Endothelial cell of umbilical vein (primary cell): Measurements from ENCODE around the gene KRT37. TPM values are rescaled to one million over a fixed set of nuclear protein-coding genes. Genes with fewer than 3 reads are reported as not detected.

ENCODE experiments used
- BruUV-seq: library from RNA; stranded (reverse); fragments of 400-500 nt; replicated peaks from 2 replicates; lab custom pipeline; 2021; lab: Mats Ljungman, UMichigan
- CTCF ChIA-PET: fragments of 300-600, 350-600 bp; sonication (Branson Sonifier 250); formaldehyde crosslinking; loops from one replicate; lab custom pipeline; 2021; ENCODE audit warnings: antibody characterized with exemption, inconsistent platforms; lab: Charles Lee
- POLR2A ChIA-PET: fragments of 300-600, 350-600 bp; sonication (Branson Sonifier 250); formaldehyde crosslinking; loops from one replicate; lab custom pipeline; 2021; ENCODE audit warnings: antibody characterized with exemption, inconsistent platforms; lab: Charles Lee
- DNase-seq: peaks from one replicate; pipeline ENCODE4 v3.0.0-alpha.2; 2011; ENCODE audit warnings: low read depth, low spot score
- FAIRE-seq: peaks from 2 replicates; lab custom pipeline; 2011; peaks lifted over from hg19 to GRCh38; lab: Jason Lieb, UNC
- H2AFZ ChIP-seq: 2 replicates; pipeline ENCODE4 v1.6.0; 2012; ENCODE audit warnings: low read depth, low read length, control low read depth, inconsistent platforms
- H3K27ac ChIP-seq: 2 replicates; pipeline ENCODE4 v1.5.1; 2011; ENCODE audit warnings: low read depth, mild to moderate bottlenecking, control low read depth, low read length, moderate library complexity; ENCODE audit not compliant: insufficient read depth
- H3K27me3 ChIP-seq, 2 experiments: 2 replicates each; pipeline versions ENCODE4 v1.6.0 to v1.6.1; 2011; ENCODE audit warnings: low read length in 2 of 2, mixed read lengths in 1 of 2; ENCODE audit not compliant: control insufficient read depth in 2 of 2, insufficient read depth in 2 of 2
- H3K36me3 ChIP-seq, 2 experiments: 2 replicates in 1 of 2; 3 replicates in 1 of 2; pipeline ENCODE4 v1.5.1; 2011; ENCODE audit warnings: low read length in 2 of 2, mild to moderate bottlenecking in 1 of 2, moderate library complexity in 1 of 2; ENCODE audit not compliant: control insufficient read depth in 2 of 2, insufficient read depth in 2 of 2; ENCODE audit errors: extremely low read depth in 1 of 2
- H3K4me1 ChIP-seq: 3 replicates; pipeline ENCODE4 v1.5.1; 2011; ENCODE audit warnings: mild to moderate bottlenecking, low read length; ENCODE audit not compliant: control insufficient read depth, insufficient read depth; ENCODE audit errors: extremely low read depth
- H3K4me2 ChIP-seq: 2 replicates; pipeline ENCODE4 v1.6.1; 2011; ENCODE audit warnings: low read length, control low read depth, mixed read lengths; ENCODE audit not compliant: insufficient read depth
- H3K4me3 ChIP-seq, 3 experiments: fragments of 200-600 bp in 1 of 3; sonication (generic), shearing (Covaris generic) in 1 of 3; replicated peaks in 1 of 3; 2 replicates each; pipeline ENCODE4 v1.5.1; 2011 to 2016; ENCODE audit warnings: control low read depth in 3 of 3, low read length in 3 of 3, mild to moderate bottlenecking in 2 of 3, inconsistent platforms in 1 of 3, low read depth in 1 of 3, moderate library complexity in 1 of 3; ENCODE audit not compliant: insufficient read depth in 1 of 3
- H3K79me2 ChIP-seq: 2 replicates; pipeline ENCODE4 v1.6.0; 2012; ENCODE audit warnings: low read length, inconsistent platforms; ENCODE audit not compliant: control insufficient read depth, insufficient read depth
- H3K9ac ChIP-seq: replicated peaks from 2 replicates; pipeline ENCODE3; 2011; ENCODE audit warnings: low read length, control low read depth; ENCODE audit not compliant: insufficient read depth; ENCODE audit errors: extremely low read depth
- H3K9me1 ChIP-seq: replicated peaks from 3 replicates; pipeline ENCODE4 v1.6.0; 2011; ENCODE audit warnings: mild to moderate bottlenecking, low read length; ENCODE audit not compliant: control insufficient read depth, insufficient read depth; ENCODE audit errors: extremely low read depth
- H3K9me3 ChIP-seq: replicated peaks from 2 replicates; pipeline ENCODE4 v1.5.1; 2012; ENCODE audit warnings: low read length, inconsistent platforms; ENCODE audit not compliant: control insufficient read depth, insufficient read depth
- H4K20me1 ChIP-seq: replicated peaks from 2 replicates; pipeline ENCODE3; 2011; ENCODE audit warnings: mild to moderate bottlenecking, low read length; ENCODE audit not compliant: control insufficient read depth, insufficient read depth; ENCODE audit errors: extremely low read depth
- CTCF ChIP-seq, 2 donors: IDR thresholded peaks; 1 replicate in 1 of 2; 2 replicates in 1 of 2; pipeline ENCODE4 v1.5.1; 2011; ENCODE audit warnings: low read length in 2 of 2, mild to moderate bottlenecking in 2 of 2, moderate library complexity in 2 of 2, control low read depth in 1 of 2, inconsistent platforms in 1 of 2, low read depth in 1 of 2; ENCODE audit not compliant: insufficient read depth in 1 of 2; ENCODE audit errors: extremely low read depth in 1 of 2
- EZH2 ChIP-seq: IDR thresholded peaks from 2 replicates; pipeline ENCODE4 v1.6.1; 2012; ENCODE audit warnings: borderline replicate concordance, low read depth, mild to moderate bottlenecking, moderate library complexity, low read length, inconsistent platforms; ENCODE audit not compliant: severe bottlenecking
- FOS ChIP-seq: IDR thresholded peaks from 2 replicates; pipeline ENCODE4 v1.6.1; 2011; ENCODE audit warnings: mild to moderate bottlenecking, low read length, moderate library complexity, borderline replicate concordance; ENCODE audit not compliant: insufficient read depth
- GATA2 ChIP-seq: IDR thresholded peaks from 2 replicates; pipeline ENCODE4 v1.7.0; 2011; ENCODE audit warnings: low read depth, mild to moderate bottlenecking, moderate library complexity, mixed read lengths, low read length; ENCODE audit not compliant: insufficient read length, insufficient read depth
- JUN ChIP-seq: IDR thresholded peaks from 2 replicates; pipeline ENCODE4 v1.6.1; 2011; ENCODE audit warnings: borderline replicate concordance, low read depth; ENCODE audit not compliant: insufficient read length, insufficient read depth
- MAX ChIP-seq: IDR thresholded peaks from 2 replicates; pipeline ENCODE4 v1.6.1; 2011; ENCODE audit not compliant: insufficient read depth, insufficient read length
- MYC ChIP-seq: IDR thresholded peaks from one replicate; pipeline ENCODE4 v1.6.1; 2011; ENCODE audit warnings: mild to moderate bottlenecking, low read depth, low read length
- POLR2A ChIP-seq: IDR thresholded peaks from 2 replicates; pipeline ENCODE4 v1.6.1; 2012; ENCODE audit warnings: low read depth, mild to moderate bottlenecking, control low read depth, low read length
- POLR2AphosphoS5 ChIP-seq: IDR thresholded peaks from 2 replicates; pipeline ENCODE4 v1.6.1; 2012; ENCODE audit warnings: low read depth, mild to moderate bottlenecking, control low read depth, low read length, moderate library complexity; ENCODE audit not compliant: insufficient read depth
- dilution Hi-C: fragments of 300-500 bp; cut with MboI; formaldehyde crosslinking; loops from one replicate; pipeline ENCODE4 v1.15.0; 2019; ENCODE audit warnings: low sequenced_read_pairs; ENCODE audit not compliant: extremely low pct_ligation_motif_present
- intact Hi-C: fragments of 100-400 bp; cut with micrococcal nuclease; formaldehyde crosslinking; loops from one replicate; pipeline ENCODE4 v1.10.0; 2022
- polyA plus RNA-seq, 4 experiments: library from polyadenylated mRNA; depleted of rRNA in 3 of 4; stranded (reverse) in 3 of 4; unstranded in 1 of 4; fragments of >200 nt; gene quantifications; 2 replicates each; pipeline versions ENCODE4 v1.2.1 to v1.2.3, GENCODE V29; 2011 to 2012; ENCODE audit warnings: missing spikeins in 1 of 4
- total RNA-seq: library from RNA; stranded (reverse); gene quantifications from 2 replicates; pipeline ENCODE4 v1.2.3, GENCODE V29; 2021

Gene KRT37
- total and polyA plus RNA-seq, 2 donors (not counting 3 experiments of a cell fraction or from before 2014, with no cell fraction given) = not detected

- Histone ChIP-seq H2AFZ (no peak overlapping the region), H3K9me1 (no peaks in the 10 kb centered on the region), H3K4me2 (no peak overlapping the region), H3K9ac (no peak overlapping the region), H3K27ac (no peak overlapping the region), H3K4me1 (no peaks in the 10 kb centered on the region), H3K27me3 (peaks cover 8 to 20% of the 10 kb centered on the region in 2 experiments), H3K4me3 (no peak overlapping the region), H3K79me2 (no peaks in the 10 kb centered on the region), H3K36me3 (no peaks in the 10 kb centered on the region), H4K20me1 (no peaks in the 10 kb centered on the region), H3K9me3 (no peaks in the 10 kb centered on the region)
- DNase-seq (no peak), FAIRE-seq (no peak)
- BruUV-seq = no TSS peak
- TF ChIP-seq POLR2A (no peak), CTCF (IDR thresholded peaks at IDR 0.05; ENCODE audit: extremely low read depth in 1 of 2, insufficient read depth in 1 of 2, low read depth in 1 of 2, low read length in 2 of 2) (no peak), MAX (no peak), GATA2 (no peak), EZH2 (no peak), MYC (no peak), JUN (no peak), FOS (no peak), POLR2AphosphoS5 (no peak)
- dilution Hi-C loops (no loop called here), intact Hi-C loops (no loop called here)
- ChIA-PET POLR2A (no interaction called here), CTCF (no interaction called here)
Observed at GRCh38 chr17:41393826-41394225, 30.6 kb downstream of the KRT37 start.
